ENCODE data around the gene FAM184B. TPM values are rescaled to one million over a fixed set of nuclear protein-coding genes. Genes with fewer than 3 reads are reported as not detected.
A peak's percentile ranks its signal among the peaks of the same experiment; 100 is the strongest.

FAM184B gene
- polyA plus RNA-seq, 2 of the 4 experiments (the other 2 are of a cell fraction) = not detected

DNA sequence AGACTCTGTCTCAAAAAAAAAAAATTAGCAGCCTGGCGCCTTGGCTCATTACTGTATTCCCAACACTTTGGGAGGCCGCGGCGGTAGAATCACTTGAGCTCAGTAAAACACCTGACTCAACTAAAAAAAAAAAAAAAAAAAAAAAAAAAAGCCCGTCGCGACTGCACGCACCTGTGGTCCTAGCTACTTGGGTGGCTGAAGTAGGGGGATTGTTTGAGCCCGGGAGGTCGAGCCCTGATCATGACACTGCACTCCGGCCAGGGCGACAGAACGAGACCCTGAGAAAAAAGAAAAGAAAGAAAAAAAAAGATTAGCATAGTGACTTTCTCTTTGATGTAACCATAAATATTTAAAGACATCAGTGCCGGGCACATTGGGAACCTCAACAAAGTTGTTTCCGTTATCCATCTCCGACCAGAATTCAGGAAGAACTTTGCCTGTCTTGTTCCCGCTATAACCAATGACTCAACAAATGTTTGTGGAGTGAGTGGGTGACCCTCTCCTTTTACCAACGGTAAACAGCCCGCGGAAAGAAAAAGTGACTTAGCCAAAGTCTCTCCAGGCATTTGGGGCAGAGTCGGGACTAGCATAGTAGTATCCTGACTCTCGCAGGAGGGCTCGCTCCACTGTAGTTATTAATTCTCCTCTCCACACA lies 167.5 kb downstream of the FAM184B start:
- peak overlapping the region; percentile 72 for H3K4me3 ChIP-seq
- ChIA-PET POLR2A (interaction anchor here (0.6 to 1.3 kb wide), 10 partner anchors 8 to 774 kb away, joined by 3 to 8 read pairs (median 4); partner anchors contain the start of genes LAP3 and QDPR), CTCF (interaction anchor here (1.3 kb wide), 1 partner anchor 8 kb away, joined by 4 read pairs; no protein-coding TSS in a partner anchor)
- 21% methylated on average over 23 of the region's 23 CpGs for WGBS (ENCODE audit: missing lambda C conversion rate)
- FAIRE-seq (no peak), ATAC-seq (peak; percentile 82 to 83), DNase-seq (ENCODE audit: low read depth in 1 of 2, low spot score in 1 of 2) (no peak)
- no peak for TF ChIP-seq ZFP36 (IDR thresholded peaks at IDR 0.05; ENCODE audit: borderline replicate concordance, partially characterized antibody)
- no peak for TF ChIP-seq FOXS1 (CRISPR knock-in tag; IDR thresholded peaks at IDR 0.05)
- TF ChIP-seq CBX8 (IDR thresholded peaks at IDR 0.05) = no peak
- no peak for TF ChIP-seq FOSL2 (IDR thresholded peaks at IDR 0.05)
- TF ChIP-seq FOSL2 (CRISPR knock-in tag; IDR thresholded peaks at IDR 0.05) = no peak
- no peak for TF ChIP-seq HOXB5 (CRISPR knock-in tag; IDR thresholded peaks at IDR 0.05)
- no peak for TF ChIP-seq PHF8 (IDR thresholded peaks at IDR 0.05; ENCODE audit: borderline replicate concordance, low read depth)
- no peak for TF ChIP-seq NR3C1 (IDR thresholded peaks at IDR 0.05)
- no peak for TF ChIP-seq CHD4 (IDR thresholded peaks at IDR 0.05; ENCODE audit: borderline replicate concordance)
- no peak for TF ChIP-seq HES2 (IDR thresholded peaks at IDR 0.05)
- TF ChIP-seq, protein P1, sequence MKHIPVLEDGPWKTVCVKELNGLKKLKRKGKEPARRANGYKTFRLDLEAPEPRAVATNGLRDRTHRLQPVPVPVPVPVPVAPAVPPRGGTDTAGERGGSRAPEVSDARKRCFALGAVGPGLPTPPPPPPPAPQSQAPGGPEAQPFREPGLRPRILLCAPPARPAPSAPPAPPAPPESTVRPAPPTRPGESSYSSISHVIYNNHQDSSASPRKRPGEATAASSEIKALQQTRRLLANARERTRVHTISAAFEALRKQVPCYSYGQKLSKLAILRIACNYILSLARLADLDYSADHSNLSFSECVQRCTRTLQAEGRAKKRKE (CRISPR knock-in tag; IDR thresholded peaks at IDR 0.05; ENCODE audit: low read depth) = no peak
- TF ChIP-seq FOSB (CRISPR knock-in tag; IDR thresholded peaks at IDR 0.05) = no peak
- TF ChIP-seq HEYL (CRISPR knock-in tag; IDR thresholded peaks at IDR 0.05) = no peak
- no peak for TF ChIP-seq BHLHE40 (IDR thresholded peaks at IDR 0.05; ENCODE audit: low read depth, low read length)
- no peak for TF ChIP-seq ZNF302 (CRISPR knock-in tag; IDR thresholded peaks at IDR 0.05)
- H3K9me3 ChIP-seq = no peaks in the 10 kb centered on the region
- H3K4me1 ChIP-seq = peaks cover 11% of the 10 kb centered on the region; the same call in 2 of the 3 replicates
- H3K4me2 ChIP-seq = peak overlapping the region; percentile 67
- peak overlapping the region; percentile 92 to 96 for H3K27ac ChIP-seq

DNA sequence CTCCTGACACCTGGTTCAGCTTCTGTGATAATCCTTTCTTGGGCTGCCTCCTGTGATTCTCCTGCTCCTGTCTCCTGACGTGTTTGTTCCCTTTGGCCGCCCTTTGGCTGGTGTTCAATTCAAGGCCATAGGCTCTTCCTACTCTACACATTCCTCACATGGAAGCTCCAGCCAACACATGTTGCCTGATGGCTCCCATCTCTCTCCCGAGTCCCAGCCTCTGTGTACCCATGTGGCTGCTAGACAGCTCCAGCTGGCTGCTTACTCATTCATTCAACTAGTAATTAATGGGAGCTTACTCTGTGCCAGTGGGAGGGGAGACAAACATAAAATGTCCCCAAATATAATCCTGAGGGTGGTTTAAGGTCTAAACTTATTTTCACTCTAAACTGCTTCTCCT lies 176.2 kb downstream of the FAM184B start:
- 90% methylated on average over 3 of the region's 3 CpGs for WGBS (ENCODE audit: missing lambda C conversion rate)
- CTCF ChIA-PET = interaction anchor here (1.0 to 1.6 kb wide), 3 partner anchors 8 to 31 kb away, joined by 3 to 4 read pairs (median 3); partner anchors contain the start of gene MED28
- TF ChIP-seq TP53 (CRISPR knock-in tag; IDR thresholded peaks at IDR 0.05) (no peak), RAD21 (conservative IDR thresholded peaks at IDR 0.05 in 1 of 2, IDR thresholded peaks at IDR 0.05 in 1 of 2) (no peak), ELK1 (IDR thresholded peaks at IDR 0.05; ENCODE audit: low read depth, low read length) (no peak), ZSCAN20 (CRISPR knock-in tag; IDR thresholded peaks at IDR 0.05) (no peak), ZFP36 (IDR thresholded peaks at IDR 0.05; ENCODE audit: borderline replicate concordance, partially characterized antibody) (no peak), KDM1A (IDR thresholded peaks at IDR 0.05; ENCODE audit: low read depth) (no peak)
- TF ChIP-seq, protein P2, sequence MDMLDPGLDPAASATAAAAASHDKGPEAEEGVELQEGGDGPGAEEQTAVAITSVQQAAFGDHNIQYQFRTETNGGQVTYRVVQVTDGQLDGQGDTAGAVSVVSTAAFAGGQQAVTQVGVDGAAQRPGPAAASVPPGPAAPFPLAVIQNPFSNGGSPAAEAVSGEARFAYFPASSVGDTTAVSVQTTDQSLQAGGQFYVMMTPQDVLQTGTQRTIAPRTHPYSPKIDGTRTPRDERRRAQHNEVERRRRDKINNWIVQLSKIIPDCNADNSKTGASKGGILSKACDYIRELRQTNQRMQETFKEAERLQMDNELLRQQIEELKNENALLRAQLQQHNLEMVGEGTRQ (IDR thresholded peaks at IDR 0.05) = no peak
- TF ChIP-seq, protein P3, sequence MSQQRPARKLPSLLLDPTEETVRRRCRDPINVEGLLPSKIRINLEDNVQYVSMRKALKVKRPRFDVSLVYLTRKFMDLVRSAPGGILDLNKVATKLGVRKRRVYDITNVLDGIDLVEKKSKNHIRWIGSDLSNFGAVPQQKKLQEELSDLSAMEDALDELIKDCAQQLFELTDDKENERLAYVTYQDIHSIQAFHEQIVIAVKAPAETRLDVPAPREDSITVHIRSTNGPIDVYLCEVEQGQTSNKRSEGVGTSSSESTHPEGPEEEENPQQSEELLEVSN (IDR thresholded peaks at IDR 0.05; ENCODE audit: borderline replicate concordance, low read depth) = no peak
- DNase-seq (ENCODE audit: low read depth in 1 of 2, low spot score in 1 of 2) = no peak
- Histone ChIP-seq H3K4me2 (no peak overlapping the region), H3K4me3 (no peak overlapping the region), H3K27ac (no peak overlapping the region), H3K9me3 (no peaks in the 10 kb centered on the region), H3K4me1 (no peaks in the 10 kb centered on the region)
- FAIRE-seq = no peak
- POLR2A ChIA-PET = interaction anchor here (1.5 kb wide), 1 partner anchor 9 kb away, joined by 4 read pairs; the partner anchor contains the start of gene MED28
- no peak for ATAC-seq
